ENCODE data around the gene CDK5R2. TPM values are rescaled to one million over a fixed set of nuclear protein-coding genes. Genes with fewer than 3 reads are reported as not detected.

The CDK5R2 gene
- total and polyA plus RNA-seq, 2 of the 13 experiments (the other 11 are each of a cell fraction or from before 2014, with no cell fraction given), result not detected

GRCh38 chr2:219003979-219004378 lies 44.5 kb downstream of the CDK5R2 start (continued):
- TF ChIP-seq, protein P1, sequence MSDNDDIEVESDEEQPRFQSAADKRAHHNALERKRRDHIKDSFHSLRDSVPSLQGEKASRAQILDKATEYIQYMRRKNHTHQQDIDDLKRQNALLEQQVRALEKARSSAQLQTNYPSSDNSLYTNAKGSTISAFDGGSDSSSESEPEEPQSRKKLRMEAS (IDR thresholded peaks at IDR 0.05), result no peak
- TF ChIP-seq SMAD9 (CRISPR knock-in tag; IDR thresholded peaks at IDR 0.05), result no peak
- no peak for TF ChIP-seq ZNF562 (CRISPR knock-in tag; IDR thresholded peaks at IDR 0.05; ENCODE audit: borderline replicate concordance)
- TF ChIP-seq, protein P2, sequence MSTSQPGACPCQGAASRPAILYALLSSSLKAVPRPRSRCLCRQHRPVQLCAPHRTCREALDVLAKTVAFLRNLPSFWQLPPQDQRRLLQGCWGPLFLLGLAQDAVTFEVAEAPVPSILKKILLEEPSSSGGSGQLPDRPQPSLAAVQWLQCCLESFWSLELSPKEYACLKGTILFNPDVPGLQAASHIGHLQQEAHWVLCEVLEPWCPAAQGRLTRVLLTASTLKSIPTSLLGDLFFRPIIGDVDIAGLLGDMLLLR (CRISPR knock-in tag; IDR thresholded peaks at IDR 0.05), result no peak
- 0 out of 2 replicates have a peak, but pooled peaks have one; percentile 26 for TF ChIP-seq EED (CRISPR knock-in tag; IDR thresholded peaks at IDR 0.05)
- no peak for TF ChIP-seq ADNP (CRISPR knock-in tag; IDR thresholded peaks at IDR 0.05)
- no peak for TF ChIP-seq PCBP1 (IDR thresholded peaks at IDR 0.05; ENCODE audit: borderline replicate concordance, low read depth, low read length)
- TF ChIP-seq ZSCAN25 (CRISPR knock-in tag; IDR thresholded peaks at IDR 0.05), result no peak
- TF ChIP-seq MTF1 (CRISPR knock-in tag; IDR thresholded peaks at IDR 0.05), result no peak
- no peak for TF ChIP-seq SP4 (CRISPR knock-in tag; IDR thresholded peaks at IDR 0.05)
- 0 out of 2 replicates have a peak, but pooled peaks have one; percentile 18 for TF ChIP-seq ZNF891 (CRISPR knock-in tag; IDR thresholded peaks at IDR 0.05)

DNA sequence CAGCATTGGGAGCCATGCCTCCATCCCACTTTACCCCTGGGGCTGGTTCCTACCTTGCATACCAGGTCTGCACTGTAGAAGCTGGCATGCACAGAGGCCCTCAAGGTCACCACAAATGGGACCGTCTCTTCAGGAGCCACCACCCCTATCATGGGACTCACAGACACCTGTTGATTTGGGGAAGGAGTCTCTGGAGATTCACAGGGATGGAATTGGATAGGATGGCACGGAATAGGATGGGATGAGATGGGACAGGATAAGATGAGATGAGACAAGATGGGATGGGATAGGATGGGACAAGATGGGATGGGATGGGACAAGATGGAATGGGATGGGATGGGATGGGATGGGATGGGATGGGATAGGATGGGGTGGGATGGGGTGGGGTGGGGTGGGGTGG lies 49.8 kb downstream of the CDK5R2 start:
- intact Hi-C loops (cut with micrococcal nuclease; ENCODE audit: unreplicated experiment), result no loop called here
- Histone ChIP-seq H3K4me3 (replicated peaks in 1 of 3; ENCODE audit: insufficient read depth in 1 of 3, low read depth in 2 of 3, low read length in 3 of 3) (no peak overlapping the region), H3K9ac (ENCODE audit: insufficient read depth, low read depth, low read length) (no peak overlapping the region), H3K27me3 (ENCODE audit: control insufficient read depth in 1 of 2, insufficient read depth in 2 of 2, low read length in 2 of 2) (peaks cover 11 to 48% of the 10 kb centered on the region in 2 experiments), H3K36me3 (replicated peaks in 1 of 2; ENCODE audit: control insufficient read depth in 1 of 2, insufficient read depth in 2 of 2, low read length in 2 of 2) (no peaks in the 10 kb centered on the region), H2AFZ (ENCODE audit: low read length) (no peak overlapping the region), H4K20me1 (ENCODE audit: insufficient read depth, low read length) (peaks cover 2% of the 10 kb centered on the region; the same call in 1 of the 2 replicates), H3K4me1 (ENCODE audit: insufficient read depth, low read length) (peaks cover 7% of the 10 kb centered on the region; the same call in 1 of the 2 replicates), H3K27ac (ENCODE audit: extremely low read length, insufficient read depth, low read length) (no peak overlapping the region), H3K79me2 (ENCODE audit: insufficient read depth, low read length) (no peaks in the 10 kb centered on the region), H3K4me2 (ENCODE audit: low read depth, low read length) (no peak overlapping the region), H3K9me3 (ENCODE audit: low read length) (no peaks in the 10 kb centered on the region)
- no peak for DNase-seq (ENCODE audit: low spot score)
- FAIRE-seq, result no peak
- in situ Hi-C loops (cut with HindIII; ENCODE audit: extremely low pct_ligation_motif_present, low pct_unique_long_range_greater_than_20kb), result no loop called here
- CTCF ChIA-PET (ENCODE audit: low intra/inter-chr PET ratio, low total read pairs), result interaction anchor here (2.9 kb wide), 1 partner anchor 146 kb away, joined by 13 read pairs; no protein-coding TSS in a partner anchor
- no TSS peak for BruUV-seq (replicated peaks)
- ATAC-seq, result no peak
- 16% methylated on average over 2 of the region's 2 CpGs for WGBS (ENCODE audit: low lambda C conversion rate)
- POLR2A ChIA-PET, result no interaction called here
- TF ChIP-seq HOXA9 (CRISPR knock-in tag; IDR thresholded peaks at IDR 0.05; ENCODE audit: borderline replicate concordance) (no peak), KDM4B (CRISPR knock-in tag; IDR thresholded peaks at IDR 0.05) (no peak), HNRNPK (IDR thresholded peaks at IDR 0.05; ENCODE audit: low read depth, low read length, poor library complexity, severe bottlenecking) (peak; percentile 56)
